GM12892 (cell line): ENCODE data around the gene PMPCA.

Source experiments
- DNase-seq: peaks from one replicate; pipeline ENCODE4 v3.0.0; 2011; ENCODE audit not compliant: insufficient read length
- FAIRE-seq: peaks from 2 replicates; lab custom pipeline; 2011; peaks lifted over from hg19 to GRCh38; lab: Jason Lieb, UNC
- POLR2A ChIP-seq: IDR thresholded peaks from 2 replicates; pipeline ENCODE4 v1.6.1; 2011; ENCODE audit warnings: low read depth, low read length, control low read depth
- POLR2AphosphoS5 ChIP-seq: IDR thresholded peaks from 2 replicates; pipeline ENCODE4 v1.6.1; 2011; ENCODE audit warnings: low read depth, low read length, control low read depth
- TAF1 ChIP-seq: IDR thresholded peaks from 2 replicates; pipeline ENCODE4 v1.6.1; 2011; ENCODE audit warnings: low read depth, mild to moderate bottlenecking, control low read depth, low read length, borderline replicate concordance

PMPCA gene

DNA sequence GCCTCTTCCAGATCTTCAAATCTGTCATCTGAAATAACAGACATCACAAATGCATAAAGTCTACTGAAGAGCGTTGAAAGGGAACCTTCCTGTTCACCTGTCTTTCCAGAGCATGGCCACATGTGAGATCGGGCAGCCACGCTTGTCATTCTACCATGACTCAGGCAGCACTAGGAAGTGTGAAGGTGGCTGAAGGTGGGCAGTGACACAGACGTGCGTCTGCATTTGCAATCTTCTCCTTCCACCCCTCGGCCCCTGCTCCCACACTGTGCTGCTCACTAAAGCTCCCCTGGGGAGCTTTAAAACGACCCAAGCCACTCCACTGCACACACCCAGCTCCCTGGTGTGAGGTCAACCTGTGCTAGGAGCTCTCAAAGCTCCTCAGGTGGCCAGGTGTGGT lies 2.5 kb upstream of the PMPCA start:
- no peak for FAIRE-seq
- TF ChIP-seq POLR2AphosphoS5 (no peak), TAF1 (no peak), POLR2A (no peak)
- no peak for DNase-seq

DNA sequence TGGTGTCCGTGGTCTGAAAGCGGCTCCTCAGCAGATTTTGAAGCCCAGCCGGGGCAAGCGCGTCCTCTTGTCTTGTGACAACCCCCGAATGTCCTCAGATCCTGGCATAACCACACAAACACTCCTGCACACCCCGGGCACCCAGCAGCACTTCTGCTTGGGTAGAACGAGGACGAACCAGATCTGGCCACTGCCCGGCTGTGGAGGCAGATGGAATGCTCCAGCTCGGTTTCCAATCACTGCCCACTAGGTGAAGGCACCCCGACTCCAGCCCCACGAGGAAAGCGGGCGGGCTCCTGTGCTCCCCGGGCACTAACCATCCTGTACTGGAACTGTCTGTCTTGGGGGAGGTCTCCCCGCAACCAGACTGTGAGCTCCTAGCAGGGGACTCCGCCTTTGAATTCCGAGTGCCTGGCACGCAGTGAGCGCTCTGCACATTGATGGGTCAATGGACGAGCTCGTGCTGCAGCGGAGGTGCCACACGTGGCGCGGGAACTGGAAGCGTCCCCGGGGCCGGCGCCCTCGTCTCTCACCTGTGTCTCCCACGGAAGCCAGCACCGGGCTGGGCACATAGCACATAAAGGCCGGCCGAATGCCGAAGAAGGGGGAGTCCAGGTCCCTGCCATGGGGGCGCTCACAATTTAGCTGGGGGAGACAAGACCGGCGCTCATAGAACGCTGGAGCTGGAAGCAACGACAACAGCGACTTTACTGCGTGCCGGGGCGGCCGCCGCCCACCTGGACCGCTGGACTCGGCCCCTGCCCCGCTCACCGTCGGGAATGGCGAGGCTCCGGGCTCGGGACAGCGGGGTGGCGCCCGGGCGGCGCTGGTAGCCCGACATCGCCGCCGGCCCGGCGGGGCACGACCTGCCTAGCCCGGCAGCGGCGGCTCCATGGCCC lies 652 bp upstream of the PMPCA start:
- peak; percentile 54 for DNase-seq

DNA sequence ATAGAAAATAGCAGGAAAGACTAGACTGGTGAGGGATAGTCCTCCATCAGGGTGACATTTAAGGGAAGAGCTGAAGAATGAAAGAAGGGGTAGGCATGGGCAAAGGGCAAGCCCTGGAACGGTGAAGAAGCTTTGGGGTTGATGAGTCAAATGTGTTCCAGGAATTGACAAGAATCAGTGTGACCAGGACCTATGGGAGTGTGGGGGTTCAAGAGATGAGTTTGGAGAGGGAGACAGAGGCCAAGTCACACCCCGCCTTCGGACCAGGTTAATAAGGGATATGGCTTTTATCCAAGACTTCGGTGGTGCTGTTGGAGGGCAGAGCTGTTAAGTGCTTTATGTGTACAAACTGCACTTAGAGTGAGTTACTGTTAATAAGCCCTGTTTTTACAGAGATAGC lies 920 bp downstream of the PMPCA start:
- no peak for DNase-seq
- no peak for TF ChIP-seq TAF1
- TF ChIP-seq POLR2AphosphoS5: no peak
- no peak for TF ChIP-seq POLR2A
- no peak for FAIRE-seq

More for the DNA sequence above, 652 bp upstream of the PMPCA start:
- no peak for TF ChIP-seq TAF1
- TF ChIP-seq POLR2A: no peak
- no peak; the same call in 1 of the 2 replicates for TF ChIP-seq POLR2AphosphoS5
- FAIRE-seq: peak; percentile 53

DNA sequence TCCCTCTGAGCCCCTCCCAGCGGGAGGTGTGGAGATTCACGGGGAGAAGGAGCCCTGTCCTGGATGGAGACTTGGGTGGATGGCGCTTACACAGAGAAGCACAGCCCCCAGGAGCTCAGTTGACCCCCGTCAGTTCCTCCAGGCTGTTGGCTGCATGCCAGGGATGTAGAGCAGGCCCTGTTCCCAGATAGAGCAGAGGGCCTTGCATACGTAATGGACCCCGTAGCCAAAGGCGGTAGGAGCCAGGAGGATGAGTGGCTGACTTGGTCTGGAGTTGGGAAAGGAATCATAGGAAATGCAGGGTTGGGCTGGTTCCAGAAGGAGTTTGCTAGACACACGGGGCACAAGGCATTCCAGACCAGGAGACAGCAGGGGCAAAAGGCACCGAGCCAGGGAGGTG lies 2.5 kb downstream of the PMPCA start:
- FAIRE-seq (no peak), DNase-seq (no peak)
- TF ChIP-seq TAF1: no peak
- TF ChIP-seq POLR2A: no peak
- TF ChIP-seq POLR2AphosphoS5: no peak

DNA sequence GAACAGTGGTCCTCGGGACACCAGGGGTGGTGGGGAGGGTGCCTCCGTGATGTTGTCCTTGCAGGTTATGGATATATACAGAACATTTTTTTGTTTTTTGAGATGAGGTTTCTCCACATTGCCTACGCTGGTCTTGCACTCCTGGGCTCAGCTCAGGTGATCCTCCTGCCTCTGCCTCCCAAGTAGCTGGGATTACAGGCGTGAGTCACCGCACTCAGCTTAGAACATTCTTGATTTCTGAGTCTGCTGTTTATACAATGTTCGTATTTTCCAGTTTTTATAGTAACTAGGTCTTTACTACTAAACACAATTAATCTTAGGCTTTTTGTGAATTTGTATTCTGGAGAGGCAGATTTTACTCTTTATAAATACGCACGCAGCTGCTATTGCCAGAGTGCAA lies 6.0 kb downstream of the PMPCA start:
- DNase-seq (no peak), FAIRE-seq (no peak)
- TF ChIP-seq POLR2A (no peak; the same call in 1 of the 2 replicates), TAF1 (no peak), POLR2AphosphoS5 (no peak)

DNA sequence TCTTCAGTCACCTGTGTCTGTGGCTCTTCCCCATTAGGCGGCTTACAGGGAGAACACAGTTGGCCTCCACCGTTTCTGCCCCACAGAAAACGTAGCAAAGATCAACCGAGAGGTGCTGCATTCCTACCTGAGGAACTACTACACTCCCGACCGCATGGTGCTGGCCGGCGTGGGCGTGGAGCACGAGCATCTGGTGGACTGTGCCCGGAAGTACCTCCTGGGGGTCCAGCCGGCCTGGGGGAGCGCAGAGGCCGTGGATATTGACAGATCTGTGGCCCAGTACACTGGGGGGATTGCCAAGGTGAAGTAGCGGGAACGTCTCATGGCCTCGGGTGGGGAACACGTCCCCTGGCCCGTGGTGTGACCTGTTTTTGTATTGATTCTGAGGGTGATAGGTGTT lies 6.5 kb downstream of the PMPCA start:
- FAIRE-seq (no peak), DNase-seq (no peak)
- TF ChIP-seq POLR2A: no peak
- no peak for TF ChIP-seq TAF1
- no peak for TF ChIP-seq POLR2AphosphoS5

DNA sequence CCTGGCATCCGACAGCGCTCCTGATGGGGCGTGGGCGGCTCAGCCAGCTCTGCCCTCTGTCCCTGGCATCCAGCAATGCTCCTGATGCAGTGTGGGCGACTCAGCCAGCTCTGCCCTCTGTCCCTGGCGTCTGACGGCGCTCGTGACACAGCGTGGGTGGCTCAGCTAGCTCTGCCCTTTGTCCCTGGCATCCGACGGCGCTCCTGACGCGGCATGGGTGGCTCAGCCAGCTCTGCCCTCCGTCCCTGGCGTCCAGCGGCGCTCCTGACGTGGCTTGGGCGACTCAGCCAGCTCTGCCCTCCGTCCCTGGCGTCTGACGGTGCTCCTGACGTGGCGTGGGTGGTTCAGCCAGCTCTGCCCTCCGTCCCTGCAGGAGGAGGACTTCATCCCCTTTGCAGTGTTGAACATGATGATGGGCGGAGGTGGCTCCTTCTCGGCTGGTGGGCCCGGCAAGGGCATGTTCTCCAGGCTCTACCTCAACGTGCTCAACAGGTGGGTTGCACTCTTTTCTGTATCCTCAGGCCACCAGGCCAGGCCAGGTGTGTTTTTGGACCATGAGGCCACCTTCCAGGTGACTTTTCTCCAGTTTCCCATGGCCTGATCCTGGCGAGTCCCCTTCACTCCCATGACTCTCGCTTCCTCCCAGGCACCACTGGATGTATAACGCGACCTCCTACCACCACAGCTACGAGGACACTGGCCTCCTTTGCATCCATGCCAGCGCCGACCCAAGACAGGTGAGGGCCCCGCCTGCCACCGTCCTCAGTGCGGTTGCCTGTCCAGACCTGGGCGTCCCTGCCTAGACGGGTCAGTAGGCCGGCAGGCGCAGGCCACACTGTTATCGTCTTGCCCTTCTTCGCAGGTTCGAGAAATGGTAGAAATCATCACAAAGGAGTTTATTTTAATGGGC lies 8.0 kb downstream of the PMPCA start:
- no peak for FAIRE-seq
- DNase-seq: no peak
- TF ChIP-seq POLR2AphosphoS5: no peak

DNA sequence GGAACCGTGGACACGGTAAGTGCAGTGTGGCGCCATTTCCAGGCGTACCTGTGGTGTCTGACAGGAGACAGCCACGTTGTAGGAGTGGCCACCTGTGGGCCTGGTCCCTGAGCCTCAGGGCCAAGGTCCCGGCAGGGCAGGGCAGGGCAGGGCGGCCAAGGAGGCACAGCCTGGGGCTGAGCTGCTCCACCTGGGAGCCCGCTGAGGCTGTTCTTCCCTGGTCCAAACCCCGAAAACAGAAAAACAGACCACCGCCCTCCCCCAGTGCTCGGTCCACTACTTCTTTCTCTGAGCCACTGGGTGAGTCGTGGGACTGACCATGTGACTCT lies 8.6 kb downstream of the PMPCA start:
- TF ChIP-seq POLR2A (no peak), POLR2AphosphoS5 (no peak), TAF1 (no peak)
- FAIRE-seq: no peak
- DNase-seq: no peak

DNA sequence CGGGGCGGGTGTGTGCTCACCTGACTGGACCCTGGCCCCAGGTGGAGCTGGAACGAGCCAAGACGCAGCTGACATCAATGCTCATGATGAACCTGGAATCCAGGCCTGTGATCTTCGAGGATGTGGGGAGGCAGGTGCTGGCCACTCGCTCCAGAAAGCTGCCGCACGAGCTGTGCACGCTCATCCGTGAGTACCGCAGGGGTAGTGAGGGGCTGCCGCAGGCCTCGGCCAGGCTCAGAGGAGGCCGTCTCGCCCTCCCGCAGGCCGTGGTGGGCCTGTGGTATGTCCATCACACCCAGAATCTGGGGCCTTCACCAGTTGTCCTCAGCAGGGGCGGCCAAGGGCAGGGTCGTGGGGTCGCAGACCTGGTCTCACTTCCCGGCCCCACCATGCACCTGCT lies 11.3 kb downstream of the PMPCA start:
- no peak for TF ChIP-seq POLR2AphosphoS5
- no peak for TF ChIP-seq TAF1
- peak; percentile 41; the same call in 1 of the 2 replicates for TF ChIP-seq POLR2A
- DNase-seq (no peak), FAIRE-seq (no peak)

DNA sequence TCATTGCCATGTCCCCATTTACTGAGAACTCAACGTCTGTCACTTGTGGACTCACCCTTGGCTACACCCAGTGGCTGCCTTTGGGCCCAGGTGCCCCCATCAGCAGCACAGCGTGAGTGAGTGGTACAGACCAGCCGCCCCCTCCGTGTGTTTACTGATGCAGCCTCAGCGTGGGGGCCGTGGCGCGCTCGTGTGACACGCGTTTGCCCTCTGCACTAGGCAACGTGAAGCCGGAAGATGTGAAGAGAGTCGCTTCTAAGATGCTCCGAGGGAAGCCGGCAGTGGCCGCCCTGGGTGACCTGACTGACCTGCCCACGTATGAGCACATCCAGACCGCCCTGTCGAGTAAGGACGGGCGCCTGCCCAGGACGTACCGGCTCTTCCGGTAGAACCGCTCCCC lies 12.4 kb downstream of the PMPCA start:
- TF ChIP-seq TAF1: no peak
- no peak for TF ChIP-seq POLR2A
- no peak for TF ChIP-seq POLR2AphosphoS5
- FAIRE-seq (no peak), DNase-seq (no peak)

DNA sequence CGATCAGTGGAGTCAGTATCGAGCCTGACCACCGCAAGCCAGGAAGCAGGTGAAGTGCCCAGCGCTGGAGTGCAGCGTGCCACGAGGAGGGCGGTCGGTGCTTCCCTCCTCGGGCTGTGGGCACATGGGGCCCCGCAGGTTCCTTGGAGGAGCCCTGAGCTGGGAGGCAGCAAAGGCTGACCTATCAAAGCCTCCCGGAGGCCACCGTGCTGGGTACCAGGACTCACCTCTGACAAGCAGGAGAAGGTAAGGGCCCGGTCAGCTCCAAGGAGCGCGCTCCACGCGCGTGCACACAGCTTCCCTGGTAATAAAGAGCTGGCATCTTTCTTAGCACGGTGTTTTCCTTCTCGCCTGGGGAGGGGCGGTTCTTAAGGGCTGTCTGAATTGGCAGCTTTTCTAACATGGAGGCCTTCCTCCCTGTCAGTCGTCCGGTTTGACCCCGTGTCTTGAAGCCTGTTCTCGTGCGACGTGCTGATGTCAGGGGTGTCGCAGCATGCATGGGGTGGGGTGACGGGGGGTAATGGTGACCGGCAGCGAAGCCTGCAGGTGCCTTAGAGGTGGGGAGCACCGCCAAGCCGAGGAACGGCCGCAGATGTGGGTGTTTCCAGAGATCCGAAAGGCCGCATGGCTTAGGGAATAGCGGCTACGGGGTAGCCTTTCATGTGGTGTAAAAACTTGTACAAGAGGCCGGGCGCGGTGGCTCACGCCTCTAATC lies 13.1 kb downstream of the PMPCA start:
- TF ChIP-seq POLR2AphosphoS5 (0 out of 2 replicates have a peak, but pooled peaks have one; percentile 11), POLR2A (no peak)
- DNase-seq (no peak), FAIRE-seq (no peak)
